Smooth muscle cell (in vitro differentiated cells): ENCODE results near the gene NFIB. TPM values are rescaled to one million over a fixed set of nuclear protein-coding genes. Genes with fewer than 3 reads are reported as not detected.

Experiments
- DNase-seq: peaks from one replicate; lab custom pipeline; 2025; ENCODE audit not compliant: unreplicated experiment; lab: John Stamatoyannopoulos, UW
- H2AFZ ChIP-seq: fragments of 200-600 bp; sonication (generic); 2 replicates; pipeline ENCODE4 v1.6.0; 2016; ENCODE audit warnings: antibody characterized with exemption, low read depth, mild to moderate bottlenecking
- H3F3A ChIP-seq: fragments of 200-600 bp; sonication (generic); 2 replicates; pipeline ENCODE4 v1.6.0; 2017; ENCODE audit warnings: antibody characterized with exemption, low read depth
- H3K27ac ChIP-seq: fragments of 200-600 bp; sonication (generic); 2 replicates; pipeline ENCODE4 v1.5.1; 2016; ENCODE audit warnings: low read depth, mild to moderate bottlenecking
- H3K27me3 ChIP-seq: fragments of 200-600 bp; sonication (generic); 2 replicates; pipeline ENCODE4 v1.6.1; 2016; ENCODE audit warnings: low read depth, mild to moderate bottlenecking
- H3K36me3 ChIP-seq: fragments of 200-600 bp; sonication (generic); 2 replicates; pipeline ENCODE4 v1.5.1; 2016; ENCODE audit warnings: low read depth
- H3K4me1 ChIP-seq: fragments of 200-600 bp; sonication (generic); 2 replicates; pipeline ENCODE4 v1.5.1; 2016; ENCODE audit warnings: low read depth
- H3K4me2 ChIP-seq: fragments of 200-600 bp; sonication (generic); 2 replicates; pipeline ENCODE4 v1.6.0; 2016; ENCODE audit warnings: mild to moderate bottlenecking
- H3K4me3 ChIP-seq: fragments of 200-600 bp; sonication (generic); 2 replicates; pipeline ENCODE4 v1.5.1; 2016; ENCODE audit warnings: mild to moderate bottlenecking
- H3K79me2 ChIP-seq: fragments of 200-600 bp; sonication (generic); 2 replicates; pipeline ENCODE4 v1.6.0; 2016; ENCODE audit warnings: low read depth, mild to moderate bottlenecking
- H3K9ac ChIP-seq: fragments of 200-600 bp; sonication (generic); 2 replicates; pipeline ENCODE4 v1.6.0; 2016; ENCODE audit warnings: low read depth
- H3K9me3 ChIP-seq: fragments of 200-600 bp; sonication (generic); replicated peaks from 2 replicates; pipeline ENCODE4 v1.5.1; 2016; ENCODE audit warnings: low read depth
- H4K20me1 ChIP-seq: fragments of 200-600 bp; sonication (generic); 2 replicates; pipeline ENCODE4 v1.6.0; 2016; ENCODE audit warnings: low read depth
- CTCF ChIP-seq: fragments of 200-600 bp; sonication (generic); IDR thresholded peaks from 2 replicates; pipeline ENCODE4 v1.5.1; 2017; ENCODE audit warnings: borderline replicate concordance, mild to moderate bottlenecking, antibody characterized with exemption; ENCODE audit not compliant: insufficient read depth, poor library complexity, severe bottlenecking
- WGBS: methylation state at CpG from one replicate; pipeline ENCODE4 v1.1.7; 2016; ENCODE audit warnings: low lambda C conversion rate; 5-methylcytosine and 5-hydroxymethylcytosine counted together
- polyA plus RNA-seq: library from polyadenylated mRNA; unstranded; fragments of >200 nt; fragmentation: Nextera tagmentation; extraction: Ambion mirVana; gene quantifications from 2 replicates; pipeline ENCODE4 v1.2.1, GENCODE V29; 2016
- total RNA-seq: library from RNA; depleted of rRNA; stranded (reverse); fragments of >200 nt; gene quantifications from 2 replicates; pipeline ENCODE4 v1.2.3, GENCODE V29; 2014

The NFIB gene
- total and polyA plus RNA-seq, 2 experiments from 2014 or later, result 0.93 to 1.7 TPM

GRCh38 chr9:14270358-14271092, 43.4 kb downstream of the NFIB start:
- DNase-seq, result no peak
- no peak for TF ChIP-seq CTCF
- Histone ChIP-seq H3K27ac (peak overlapping the region; percentile 3), H3K27me3 (no peaks in the 10 kb centered on the region), H3K9me3 (no peaks in the 10 kb centered on the region), H2AFZ (no peak overlapping the region), H3K79me2 (no peaks in the 10 kb centered on the region), H3K9ac (no peak overlapping the region), H4K20me1 (no peaks in the 10 kb centered on the region), H3K36me3 (no peaks in the 10 kb centered on the region), H3F3A (no peaks in the 10 kb centered on the region), H3K4me1 (peaks cover 23% of the 10 kb centered on the region), H3K4me3 (peak overlapping the region; percentile 13), H3K4me2 (peak overlapping the region; percentile 63)
- WGBS, result 38% methylated on average over 4 of the region's 4 CpGs

- H4K20me1 ChIP-seq, result no peaks in the 10 kb centered on the region
- DNase-seq, result no peak
- no peak overlapping the region for H3K4me2 ChIP-seq
- no peaks in the 10 kb centered on the region for H3F3A ChIP-seq
- no peak overlapping the region for H3K27ac ChIP-seq
- no peak overlapping the region for H3K4me3 ChIP-seq
- peaks cover 23% of the 10 kb centered on the region for H3K4me1 ChIP-seq
- no peaks in the 10 kb centered on the region for H3K36me3 ChIP-seq
- H3K9me3 ChIP-seq, result no peaks in the 10 kb centered on the region
- no peak for TF ChIP-seq CTCF
- H3K9ac ChIP-seq, result no peak overlapping the region
- H3K79me2 ChIP-seq, result no peaks in the 10 kb centered on the region
- no peaks in the 10 kb centered on the region for H3K27me3 ChIP-seq
- H2AFZ ChIP-seq, result no peak overlapping the region
Measured at GRCh38 chr9:14269916-14270315, 44.0 kb downstream of the NFIB start.

GRCh38 chr9:14263707-14264483, 50.0 kb downstream of the NFIB start:
- H3K4me3 ChIP-seq, result no peak overlapping the region
- 87% methylated on average over 7 of the region's 7 CpGs for WGBS
- H3K9ac ChIP-seq, result no peak overlapping the region
- no peaks in the 10 kb centered on the region for H3F3A ChIP-seq
- no peaks in the 10 kb centered on the region for H3K9me3 ChIP-seq
- peaks cover 12% of the 10 kb centered on the region for H3K27me3 ChIP-seq
- no peak overlapping the region for H3K27ac ChIP-seq
- H3K36me3 ChIP-seq, result no peaks in the 10 kb centered on the region
- H3K4me2 ChIP-seq, result no peak overlapping the region
- DNase-seq, result no peak
- H3K4me1 ChIP-seq, result no peaks in the 10 kb centered on the region
- no peak for TF ChIP-seq CTCF
- no peak overlapping the region for H2AFZ ChIP-seq
- no peaks in the 10 kb centered on the region for H3K79me2 ChIP-seq
- H4K20me1 ChIP-seq, result no peaks in the 10 kb centered on the region
